HG03571 (cell line): Measurements from ENCODE around the gene CALY.
"Not testable (repeated sequence)": the region's sequence is repeated elsewhere in the genome, so short reads cannot be mapped to it uniquely, and the experiment has no call there.

Experiments
- ATAC-seq: cut with Tn5 transposase; IDR thresholded peaks from one replicate; pipeline ENCODE4 v1.9.1; 2021; ENCODE audit not compliant: unreplicated experiment

Gene CALY, protein sequence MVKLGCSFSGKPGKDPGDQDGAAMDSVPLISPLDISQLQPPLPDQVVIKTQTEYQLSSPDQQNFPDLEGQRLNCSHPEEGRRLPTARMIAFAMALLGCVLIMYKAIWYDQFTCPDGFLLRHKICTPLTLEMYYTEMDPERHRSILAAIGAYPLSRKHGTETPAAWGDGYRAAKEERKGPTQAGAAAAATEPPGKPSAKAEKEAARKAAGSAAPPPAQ

GRCh38 chr10:133336577-133337369, at the start of gene CALY:
Gene CALY, minus strand, starts transcription at chr10:133336896. Its CDS starts 7,907 bp downstream, at chr10:133328989.
- ATAC-seq, result no peak

- no peak for ATAC-seq
Measured at GRCh38 chr10:133385214-133385613, 48.5 kb upstream of the CALY start.

DNA sequence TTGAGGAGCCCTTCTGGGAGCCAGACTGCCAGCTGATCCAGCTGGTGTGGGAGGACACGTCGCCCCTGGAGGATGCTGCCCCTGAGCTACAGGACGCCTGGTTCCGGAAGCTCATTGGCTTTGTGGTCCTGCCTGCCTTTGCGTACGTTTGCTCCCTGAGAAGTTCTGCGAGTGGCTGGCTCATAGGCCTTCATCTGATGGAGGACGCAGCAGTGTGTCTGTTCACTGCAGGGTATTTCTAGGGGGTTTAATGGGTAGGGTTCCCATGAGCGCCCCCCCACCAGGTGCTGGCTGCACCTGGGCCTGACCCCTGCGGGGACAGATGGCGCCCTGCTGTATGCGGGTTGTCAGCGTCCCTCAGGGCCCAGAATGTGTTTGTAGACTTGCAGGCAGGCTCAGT, 47.4 kb upstream of the CALY start:
- ATAC-seq, result no peak

DNA sequence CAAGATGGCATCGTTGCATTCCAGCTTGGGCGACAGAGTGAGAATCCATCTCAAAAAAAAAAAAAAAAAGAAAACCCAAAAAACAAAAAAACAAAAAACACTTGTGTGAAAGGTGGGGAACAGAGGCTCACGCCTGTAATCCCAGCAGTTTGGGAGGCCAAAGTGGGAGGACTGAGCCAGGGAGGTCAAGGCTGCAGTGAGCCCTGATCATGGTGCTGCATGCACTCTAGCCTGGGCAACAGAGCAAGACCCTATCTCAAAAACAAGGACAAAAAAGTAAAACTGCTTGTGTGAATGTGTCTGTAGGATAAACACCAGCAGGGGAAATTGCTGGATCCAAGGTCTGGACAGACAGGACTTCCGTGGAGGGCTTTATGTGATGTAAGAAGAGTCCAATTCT, 46.9 kb upstream of the CALY start:
- no peak for ATAC-seq

- ATAC-seq, result no peak
Measured at GRCh38 chr10:133381036-133381435, 44.3 kb upstream of the CALY start.

DNA sequence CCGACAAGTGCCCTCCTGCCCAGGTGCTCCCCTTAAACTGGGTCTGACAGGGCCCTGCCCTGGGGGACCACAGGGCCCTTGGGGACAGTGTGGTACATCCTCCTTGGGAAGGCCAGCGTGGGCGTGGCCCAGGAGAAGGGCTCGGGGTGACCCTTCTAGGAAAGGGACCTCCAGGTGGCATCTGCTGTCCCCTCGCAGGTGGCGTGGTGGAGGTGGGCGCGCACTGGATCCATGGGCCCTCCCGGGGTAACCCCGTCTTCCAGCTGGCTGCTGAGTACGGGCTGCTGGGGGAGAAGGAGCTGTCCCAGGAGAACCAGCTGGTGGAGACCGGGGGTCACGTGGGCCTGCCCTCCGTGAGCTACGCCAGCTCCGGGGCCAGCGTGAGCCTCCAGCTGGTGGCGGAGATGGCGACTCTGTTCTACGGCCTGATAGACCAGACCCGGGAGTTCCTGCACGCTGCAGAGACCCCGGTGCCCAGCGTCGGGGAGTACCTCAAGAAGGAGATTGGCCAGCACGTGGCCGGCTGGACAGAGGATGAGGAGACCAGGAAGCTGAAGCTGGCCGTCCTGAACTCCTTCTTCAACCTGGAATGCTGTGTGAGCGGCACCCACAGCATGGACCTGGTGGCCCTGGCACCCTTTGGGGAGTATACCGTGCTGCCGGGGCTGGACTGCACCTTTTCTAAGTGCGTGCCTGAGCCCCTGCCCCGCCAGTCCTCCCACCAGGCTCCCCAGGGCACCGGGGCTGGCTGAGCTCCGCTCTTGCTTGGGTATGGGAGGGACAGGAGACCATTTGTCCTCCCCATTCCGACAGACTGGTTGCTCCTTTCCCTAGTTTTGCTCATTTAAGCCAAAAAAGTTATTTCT, 43.3 kb upstream of the CALY start:
- ATAC-seq, result no peak

GRCh38 chr10:133379152-133379800, 42.6 kb upstream of the CALY start, which contains the start of gene PAOX:
Gene PAOX, plus strand, starts transcription at chr10:133379262. Its CDS starts 55 bp downstream, at chr10:133379317.
- ATAC-seq, result peak; percentile 43

DNA sequence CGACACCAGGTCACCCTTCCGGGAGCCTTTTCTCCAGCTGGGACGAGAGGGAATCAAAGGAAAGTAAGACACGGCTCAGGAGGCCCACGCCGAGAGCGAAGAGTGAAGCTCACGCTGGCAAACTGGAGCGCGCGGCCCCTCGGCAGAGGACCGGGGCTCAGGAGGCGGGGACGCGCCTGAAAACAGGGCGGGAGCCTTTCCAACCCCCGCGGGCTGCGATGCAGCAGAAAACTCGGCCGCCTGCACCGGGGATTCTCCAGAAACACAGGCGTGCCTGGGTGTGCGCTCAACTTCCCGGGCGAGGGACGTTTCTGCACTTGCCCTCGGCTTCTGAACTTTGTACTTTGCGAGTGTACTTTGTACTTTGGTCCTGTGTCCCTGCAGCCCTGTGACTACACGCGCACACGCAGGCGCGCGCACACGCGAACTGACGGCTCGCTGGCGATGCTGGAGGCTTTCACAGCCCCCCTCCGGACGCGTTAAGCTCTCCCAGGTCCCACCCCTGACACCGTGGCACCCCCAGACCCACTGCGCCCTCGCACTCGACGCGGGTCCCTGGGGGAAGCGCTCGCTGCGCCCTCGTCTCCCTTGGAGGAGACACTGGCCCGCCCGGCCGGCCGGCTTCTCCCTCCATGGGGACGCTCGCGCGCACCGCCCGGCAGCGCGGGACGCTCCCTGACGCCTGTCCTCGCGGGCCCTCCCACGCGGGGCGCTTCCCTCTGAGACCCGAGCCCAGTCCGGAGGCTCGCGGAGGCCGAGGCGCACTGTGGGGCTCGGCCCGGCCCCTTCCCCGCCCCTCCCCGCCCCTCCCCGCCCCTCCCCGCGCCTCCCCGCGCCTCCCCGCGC, 41.8 kb upstream of the CALY start:
- peak; percentile 35 for ATAC-seq

- ATAC-seq, result no peak
Measured at GRCh38 chr10:133377818-133378250, 41.1 kb upstream of the CALY start.

- ATAC-seq, result no peak
Measured at GRCh38 chr10:133377025-133377817, 40.5 kb upstream of the CALY start.

DNA sequence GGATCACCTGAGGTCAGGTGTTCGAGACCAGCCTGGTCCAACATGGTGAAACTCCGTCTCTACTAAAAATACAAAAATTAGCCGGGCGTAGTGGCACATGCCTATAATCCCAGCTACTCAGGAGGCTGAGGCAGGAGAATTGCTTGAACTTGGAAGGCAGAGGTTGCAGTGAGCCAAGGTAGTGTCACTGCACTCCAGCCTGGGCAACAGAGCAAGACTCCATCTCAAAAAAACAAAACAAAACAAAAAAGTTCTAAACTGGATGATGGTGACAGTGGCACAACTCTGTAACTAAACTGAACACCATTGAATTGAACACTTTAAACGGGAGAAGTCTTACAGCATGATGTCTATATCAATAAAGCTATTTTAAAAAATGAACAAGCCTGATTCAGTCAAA, 39.5 kb upstream of the CALY start:
- not testable (repeated sequence) for ATAC-seq

GRCh38 chr10:133375357-133376115, 38.8 kb upstream of the CALY start:
- no peak for ATAC-seq

DNA sequence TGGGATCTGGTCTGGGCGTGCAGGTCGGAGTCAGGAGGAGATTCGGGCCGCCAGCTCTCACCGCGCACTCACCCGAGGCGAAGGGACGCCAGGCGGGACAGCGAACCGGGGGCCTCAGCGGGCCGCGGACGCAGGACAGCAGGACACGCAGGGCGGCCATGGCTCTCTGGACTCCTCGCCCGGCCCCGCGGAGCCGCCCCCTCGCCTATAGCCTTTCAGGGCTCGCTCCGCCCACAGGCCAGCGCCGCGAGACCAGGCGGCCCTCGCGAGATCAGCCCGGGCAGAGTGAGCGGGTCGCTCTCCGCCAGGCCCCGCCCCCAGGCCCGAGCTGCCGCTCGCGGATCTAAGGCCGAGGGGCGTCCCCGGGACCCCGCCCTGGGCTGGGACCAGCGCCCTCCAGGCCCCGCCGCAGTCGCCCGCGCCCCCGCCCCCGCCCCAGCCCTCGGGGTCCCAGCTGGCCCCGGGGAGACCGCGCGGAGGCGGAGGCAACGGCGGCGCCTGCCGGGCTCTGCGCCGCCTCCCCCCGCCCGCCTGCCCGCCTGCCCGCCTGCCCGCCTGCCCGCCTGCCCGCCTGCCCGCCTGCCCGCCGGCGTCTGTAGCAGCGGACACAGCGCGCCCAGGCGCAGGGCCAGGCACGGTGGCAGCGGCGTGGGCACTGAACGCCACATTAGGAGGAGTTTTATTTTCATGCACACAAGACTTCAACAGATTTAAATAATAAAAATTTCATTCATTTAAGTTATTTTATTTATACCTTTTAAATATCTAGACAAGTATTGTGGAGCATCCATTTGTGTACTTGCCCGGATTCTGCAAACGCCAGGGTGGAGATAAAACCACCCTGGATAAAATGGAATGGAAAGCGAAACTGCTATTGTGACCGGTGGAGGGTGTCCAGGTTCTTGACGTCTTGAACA, 36.7 kb upstream of the CALY start, which contains the start of gene ECHS1:
Gene ECHS1 (minus strand): TSS at position 181 of the 917 bp plus-strand sequence. CDS start 21 bp downstream, at position 160.
- peak; percentile 94 for ATAC-seq

DNA sequence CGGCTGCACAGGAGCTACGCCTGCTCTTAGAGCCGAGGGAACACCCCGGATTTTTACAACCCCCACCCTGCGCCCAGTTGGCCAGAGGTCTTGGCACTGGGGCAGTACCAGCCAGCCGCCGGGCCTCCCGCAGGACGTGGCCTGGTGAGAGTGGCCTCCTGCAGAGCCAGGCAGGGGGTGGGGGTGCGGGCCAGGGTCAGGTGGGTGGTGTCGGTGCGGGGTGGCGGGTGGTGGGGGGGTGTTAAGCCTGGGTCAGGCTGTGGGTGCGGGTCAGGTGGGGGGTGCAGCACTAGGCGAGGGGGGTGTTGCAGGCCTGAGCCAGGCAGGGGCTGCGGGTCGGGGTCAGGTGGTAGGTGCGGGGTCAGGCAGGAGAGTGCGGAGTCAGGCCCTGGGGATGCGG, 35.8 kb upstream of the CALY start:
- ATAC-seq, result no peak

DNA sequence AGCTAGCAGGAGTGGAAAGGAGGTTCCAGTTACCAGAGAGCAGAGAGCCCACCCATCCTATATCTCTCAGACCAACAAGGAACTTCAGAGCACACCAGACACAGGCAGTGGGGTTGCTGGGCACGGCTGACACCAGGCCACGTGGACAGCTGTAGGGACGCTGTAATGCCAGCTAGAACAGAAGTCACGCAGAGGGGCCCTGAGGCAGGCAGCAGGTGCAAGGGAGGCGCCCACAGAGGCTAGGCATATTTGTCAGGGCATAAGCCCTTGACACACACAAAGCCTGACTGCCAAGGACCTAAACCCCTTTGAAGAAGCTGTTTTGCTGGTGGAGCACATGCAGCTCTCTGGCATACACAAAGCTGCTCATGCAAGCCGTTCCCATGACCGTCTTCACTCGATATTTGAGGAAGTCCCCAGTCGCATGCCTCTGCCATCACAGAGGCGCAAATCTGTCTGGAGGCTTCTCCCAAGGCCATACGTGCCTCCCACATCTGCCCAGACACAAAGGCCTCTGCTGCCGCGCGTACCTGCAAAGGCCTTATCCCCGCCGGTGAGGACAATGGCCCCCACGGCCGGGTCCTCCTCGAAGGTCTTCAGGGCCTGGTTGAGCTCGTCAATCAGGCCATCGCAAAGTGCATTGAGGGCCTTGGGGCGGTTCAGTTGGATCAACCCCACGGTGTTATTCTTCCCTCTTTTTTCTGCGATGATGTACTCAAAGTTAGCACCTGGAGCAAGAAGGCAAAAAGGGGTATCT, 33.5 kb upstream of the CALY start:
- no peak for ATAC-seq

DNA sequence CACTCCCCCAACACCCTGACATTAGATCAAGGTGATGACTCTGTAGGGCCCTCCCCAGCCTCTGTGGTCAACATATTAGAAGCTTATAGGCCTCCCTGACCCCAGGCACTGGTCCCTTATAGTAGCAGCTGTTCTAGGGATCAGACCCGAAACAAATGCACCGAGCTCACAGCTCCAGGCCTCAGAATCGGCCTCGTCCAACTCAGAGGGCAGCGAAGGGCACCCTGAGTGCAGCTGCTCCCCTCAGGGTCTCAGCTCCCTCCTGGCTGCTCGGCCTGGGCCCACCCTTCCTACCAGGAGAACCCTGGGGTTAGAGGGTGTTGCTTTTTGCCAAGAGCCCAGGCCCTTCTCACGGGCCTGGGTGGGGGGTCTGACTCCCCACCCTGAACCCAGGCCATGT, 31.5 kb upstream of the CALY start:
- no peak for ATAC-seq

DNA sequence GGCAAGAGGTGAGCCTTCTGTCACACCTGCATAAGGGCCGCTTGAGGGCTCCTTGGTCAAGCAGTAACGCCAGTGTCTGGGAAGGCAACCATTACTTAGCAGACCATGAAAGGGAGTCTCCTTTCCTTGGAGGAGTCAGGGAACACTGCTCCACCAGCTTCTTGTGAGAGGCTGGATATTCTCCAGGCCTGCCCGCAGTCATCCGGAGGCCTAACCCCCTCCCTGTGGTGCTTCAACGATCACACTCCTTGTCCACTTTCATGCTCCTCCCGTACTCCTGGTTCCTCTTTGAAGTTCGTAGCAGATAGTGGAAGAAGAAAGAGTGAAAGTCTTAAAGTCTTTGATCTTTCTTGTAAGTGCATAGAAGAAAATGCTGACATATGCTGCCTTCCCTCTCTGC, 30.8 kb upstream of the CALY start:
- not testable (repeated sequence) for ATAC-seq
